Measurements from ENCODE around the gene ARSI.

The ARSI gene

GRCh38 chr5:150302301-150303069, at the start of gene ARSI:
Gene ARSI (minus strand): TSS chr5:150302905. CDS start chr5:150302373, 532 bp downstream.
- in situ Hi-C loops (cut with MboI; ENCODE audit: low sequenced_read_pairs): no loop called here

DNA sequence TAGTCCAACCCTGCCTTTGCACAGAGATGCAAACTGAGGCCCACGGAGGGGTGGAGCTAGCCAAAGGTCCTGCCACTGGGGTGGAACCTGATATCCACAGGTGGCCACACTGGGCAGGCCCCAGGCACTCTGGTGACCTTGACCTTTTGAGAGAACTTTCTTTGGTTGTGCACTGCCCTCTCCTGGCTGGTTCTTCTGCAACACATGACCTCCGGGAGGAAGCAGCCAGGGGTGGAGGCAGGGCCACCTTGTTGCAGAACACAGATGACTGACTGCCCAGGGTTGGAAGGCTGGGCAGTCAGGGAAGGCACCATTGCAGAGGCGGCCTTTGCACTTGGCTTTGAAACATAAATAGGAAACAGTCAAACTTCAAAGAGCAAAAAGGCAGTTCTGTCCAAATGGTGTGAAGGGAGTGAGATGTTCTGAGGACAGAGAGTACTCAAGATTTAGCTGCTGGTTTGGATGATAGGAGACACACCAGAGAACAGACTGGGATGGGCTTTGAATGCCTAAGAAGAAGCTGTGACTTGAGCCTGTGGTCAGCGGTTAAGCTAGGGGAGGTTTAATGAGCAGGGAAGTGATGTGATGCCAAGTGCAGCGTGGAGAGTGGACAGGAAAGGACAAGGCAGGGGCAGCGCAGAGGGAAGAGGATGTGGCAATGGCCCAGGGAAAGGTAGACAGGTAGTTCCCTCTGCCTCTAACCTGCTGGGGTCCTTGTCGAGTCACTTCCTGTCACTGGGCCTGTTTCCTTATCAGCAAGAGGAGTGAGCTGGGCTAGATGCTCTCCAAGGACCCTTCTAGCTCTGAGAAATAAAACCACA, 48.0 kb upstream of the ARSI start:
- in situ Hi-C loops (cut with MboI; ENCODE audit: low sequenced_read_pairs): no loop called here

DNA sequence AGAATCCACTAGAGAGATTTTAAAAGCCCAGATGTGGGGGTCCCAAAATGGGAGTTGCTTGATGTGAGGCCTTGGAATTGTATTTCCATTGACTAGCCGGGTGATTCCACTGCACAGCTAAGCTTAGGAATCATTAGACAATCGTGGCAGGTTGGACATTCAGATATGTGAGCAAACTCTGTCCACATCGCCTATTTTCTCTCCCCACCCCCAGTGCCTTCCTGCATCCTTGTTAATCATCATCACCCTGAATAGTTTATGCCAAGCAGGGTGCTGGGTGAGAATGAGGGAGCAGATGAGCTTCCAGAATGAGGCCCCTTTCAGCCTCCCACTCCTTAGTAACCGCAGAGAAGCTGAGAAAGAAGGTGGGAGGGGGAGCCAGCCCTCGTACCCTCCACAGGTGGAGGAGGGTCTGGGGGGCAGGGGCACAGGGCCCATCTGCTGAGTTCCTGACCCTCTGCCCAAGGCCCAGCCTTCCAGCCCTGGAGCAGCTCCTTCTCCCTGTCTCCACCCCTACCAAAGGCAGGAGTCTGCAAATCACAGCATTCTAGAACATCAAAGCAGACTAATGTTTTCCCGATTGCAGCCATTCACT, 47.1 kb upstream of the ARSI start:
- in situ Hi-C loops (cut with MboI; ENCODE audit: low sequenced_read_pairs): no loop called here

- in situ Hi-C loops (cut with MboI; ENCODE audit: low sequenced_read_pairs): no loop called here
Measured at GRCh38 chr5:150347451-150347850, 44.7 kb upstream of the ARSI start.

DNA sequence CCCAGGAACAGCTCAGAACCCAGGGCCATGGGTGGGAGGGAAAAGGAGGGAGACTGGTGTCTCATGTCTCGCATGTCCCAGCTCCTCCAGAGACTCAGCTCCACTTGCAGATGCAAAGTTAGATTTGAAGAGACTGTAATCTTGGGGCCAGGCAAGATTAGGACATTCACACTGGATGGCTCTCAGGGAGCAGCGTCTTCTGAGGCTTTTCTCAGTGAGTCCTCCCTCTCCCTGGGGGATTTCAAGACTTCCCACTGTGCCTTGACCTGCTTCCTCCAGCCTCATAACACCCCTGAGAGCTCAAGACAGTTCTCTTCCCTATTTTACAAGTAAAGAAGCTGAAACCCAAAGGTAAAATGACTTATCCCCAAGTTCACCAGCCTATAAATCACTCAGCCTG, 44.3 kb upstream of the ARSI start:
- in situ Hi-C loops (cut with MboI; ENCODE audit: low sequenced_read_pairs): no loop called here

DNA sequence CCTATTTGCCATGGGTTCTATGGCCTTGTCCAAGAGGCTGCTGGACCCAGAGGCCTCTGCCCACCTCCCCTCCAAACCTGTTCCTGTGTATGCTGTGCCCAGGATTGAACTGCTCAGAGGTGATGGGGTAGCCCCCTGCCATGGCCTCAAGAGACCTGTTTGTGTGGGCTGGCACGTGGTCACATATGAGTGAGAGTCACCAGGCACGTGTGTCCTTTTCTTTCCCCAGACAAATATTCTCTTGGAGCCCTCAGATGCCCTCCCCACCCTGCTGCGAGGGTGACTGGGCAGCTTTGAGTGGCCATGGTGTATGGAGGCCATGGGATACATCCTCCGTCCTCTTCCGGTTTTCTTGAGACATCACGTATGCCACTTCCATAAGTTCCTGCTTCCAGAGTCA, 43.9 kb upstream of the ARSI start:
- in situ Hi-C loops (cut with MboI; ENCODE audit: low sequenced_read_pairs): no loop called here

GRCh38 chr5:150345716-150346115, 43.0 kb upstream of the ARSI start:
- in situ Hi-C loops (cut with MboI; ENCODE audit: low sequenced_read_pairs): no loop called here

GRCh38 chr5:150343994-150344631, 41.4 kb upstream of the ARSI start:
- in situ Hi-C loops (cut with MboI; ENCODE audit: low sequenced_read_pairs): no loop called here

GRCh38 chr5:150342583-150342982, 39.9 kb upstream of the ARSI start:
- in situ Hi-C loops (cut with MboI; ENCODE audit: low sequenced_read_pairs): no loop called here

DNA sequence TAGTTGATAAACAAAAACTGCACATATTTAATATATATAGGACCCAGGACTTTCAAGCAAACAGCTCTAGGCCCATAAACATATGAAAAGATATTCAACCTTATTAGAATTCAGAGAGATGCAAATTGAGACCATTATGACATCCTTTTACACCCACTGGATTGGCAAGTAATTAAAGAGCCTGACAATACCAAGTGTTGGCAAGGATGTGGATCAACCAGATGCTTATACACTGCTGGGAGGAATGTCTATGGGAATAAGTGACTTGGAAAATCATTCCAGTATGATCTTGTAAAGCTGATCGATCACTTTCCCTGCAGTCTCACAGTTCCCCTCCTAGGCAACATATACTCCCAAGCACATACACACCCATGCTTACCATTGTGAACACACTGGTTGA, 39.3 kb upstream of the ARSI start:
- in situ Hi-C loops (cut with MboI; ENCODE audit: low sequenced_read_pairs): no loop called here

- in situ Hi-C loops (cut with MboI; ENCODE audit: low sequenced_read_pairs): no loop called here
Measured at GRCh38 chr5:150341331-150341730, 38.6 kb upstream of the ARSI start.

GRCh38 chr5:150340614-150341255, 38.0 kb upstream of the ARSI start:
- in situ Hi-C loops (cut with MboI; ENCODE audit: low sequenced_read_pairs): no loop called here

GRCh38 chr5:150339841-150340240, 37.1 kb upstream of the ARSI start:
- in situ Hi-C loops (cut with MboI; ENCODE audit: low sequenced_read_pairs): no loop called here

- in situ Hi-C loops (cut with MboI; ENCODE audit: low sequenced_read_pairs): no loop called here
Measured at GRCh38 chr5:150339165-150339564, 36.5 kb upstream of the ARSI start.

DNA sequence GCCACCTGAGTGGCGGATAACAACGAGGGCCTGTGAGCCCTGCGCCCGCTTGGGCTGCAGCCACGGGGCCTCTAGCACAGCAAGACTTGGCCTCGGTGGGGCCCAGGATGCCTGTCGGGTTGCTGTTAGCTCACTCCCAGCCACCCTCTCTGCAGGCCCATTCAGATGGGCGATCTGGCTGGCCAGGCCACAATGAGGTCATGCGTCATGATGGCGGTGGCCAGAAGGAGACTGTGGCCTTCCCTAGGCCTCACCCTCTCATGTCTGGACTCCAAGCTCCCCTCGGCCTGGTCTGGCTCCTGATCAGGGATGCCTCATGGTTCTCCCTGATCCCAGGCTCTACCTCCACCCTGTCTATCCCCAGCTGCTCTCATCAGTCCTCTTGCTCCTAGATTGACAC, 35.8 kb upstream of the ARSI start:
- in situ Hi-C loops (cut with MboI; ENCODE audit: low sequenced_read_pairs): no loop called here

GRCh38 chr5:150335778-150336177, 33.1 kb upstream of the ARSI start:
- in situ Hi-C loops (cut with MboI; ENCODE audit: low sequenced_read_pairs): no loop called here

GRCh38 chr5:150333400-150333799, 30.7 kb upstream of the ARSI start:
- in situ Hi-C loops (cut with MboI; ENCODE audit: low sequenced_read_pairs): no loop called here

- in situ Hi-C loops (cut with MboI; ENCODE audit: low sequenced_read_pairs): no loop called here
Measured at GRCh38 chr5:150329881-150330876, 27.5 kb upstream of the ARSI start.

GRCh38 chr5:150329038-150329437, 26.3 kb upstream of the ARSI start:
- in situ Hi-C loops (cut with MboI; ENCODE audit: low sequenced_read_pairs): no loop called here

GRCh38 chr5:150328515-150328914, 25.8 kb upstream of the ARSI start:
- in situ Hi-C loops (cut with MboI; ENCODE audit: low sequenced_read_pairs): no loop called here
